Panc1 (cell line): ENCODE measurements around the gene MOBP.

Experiments
- POLR2AphosphoS5 ChIP-seq: IDR thresholded peaks from 2 replicates; pipeline ENCODE4 v1.6.1; 2012; ENCODE audit warnings: mild to moderate bottlenecking, low read depth, low read length, moderate library complexity
- SIN3A ChIP-seq: IDR thresholded peaks from 2 replicates; pipeline ENCODE4 v1.6.1; 2012; ENCODE audit warnings: low read depth, mild to moderate bottlenecking, low read length, moderate library complexity, borderline replicate concordance; ENCODE audit not compliant: insufficient read depth
- TF ChIP-seq, protein P1 (sequence below): fragments of 450-650 bp; IDR thresholded peaks from 2 replicates; pipeline ENCODE4 v1.5.1; 2017; ENCODE audit warnings: mild to moderate bottlenecking
- TF ChIP-seq, protein P2 (sequence below), 2 experiments: IDR thresholded peaks; 2 replicates each; pipeline ENCODE4 v1.6.1; 2011 to 2012; ENCODE audit warnings: low read depth in 2 of 2, control low read depth in 1 of 2, low read length in 1 of 2, mild to moderate bottlenecking in 1 of 2, moderate library complexity in 1 of 2; ENCODE audit not compliant: insufficient read depth in 1 of 2

DNA sequence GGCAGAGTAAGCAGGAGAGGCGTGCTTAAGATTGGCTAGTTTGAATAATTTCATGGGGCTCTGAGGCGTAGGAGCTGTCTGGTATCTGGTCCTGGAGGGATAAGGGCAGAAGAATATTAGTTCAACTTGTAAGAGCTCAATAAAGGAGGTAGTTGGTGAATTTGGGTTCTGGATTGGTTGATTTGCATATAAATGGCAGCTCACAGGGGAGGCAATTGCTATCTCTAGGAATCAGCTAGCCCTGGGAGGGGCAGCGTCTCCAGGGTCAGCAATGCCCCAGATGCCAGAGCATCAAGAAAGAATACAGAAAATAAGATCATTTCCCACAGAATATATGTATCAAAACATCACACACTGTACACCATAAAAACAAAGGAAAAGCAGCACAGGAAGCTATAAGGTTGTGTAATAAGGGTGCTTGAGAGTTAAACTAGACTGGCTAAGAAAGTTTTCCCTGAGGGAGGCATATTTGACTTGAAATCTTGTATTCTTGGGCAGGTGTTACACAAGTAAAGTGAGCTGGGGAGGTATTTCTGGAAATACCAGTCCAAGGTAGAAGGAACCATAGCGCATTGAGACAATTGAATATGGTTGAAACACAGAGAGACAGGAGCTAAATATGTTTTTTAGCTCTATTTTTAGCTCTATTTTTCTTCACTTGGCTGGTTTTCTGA, 6.1 kb downstream of the MOBP start:
- TF ChIP-seq, protein P1, sequence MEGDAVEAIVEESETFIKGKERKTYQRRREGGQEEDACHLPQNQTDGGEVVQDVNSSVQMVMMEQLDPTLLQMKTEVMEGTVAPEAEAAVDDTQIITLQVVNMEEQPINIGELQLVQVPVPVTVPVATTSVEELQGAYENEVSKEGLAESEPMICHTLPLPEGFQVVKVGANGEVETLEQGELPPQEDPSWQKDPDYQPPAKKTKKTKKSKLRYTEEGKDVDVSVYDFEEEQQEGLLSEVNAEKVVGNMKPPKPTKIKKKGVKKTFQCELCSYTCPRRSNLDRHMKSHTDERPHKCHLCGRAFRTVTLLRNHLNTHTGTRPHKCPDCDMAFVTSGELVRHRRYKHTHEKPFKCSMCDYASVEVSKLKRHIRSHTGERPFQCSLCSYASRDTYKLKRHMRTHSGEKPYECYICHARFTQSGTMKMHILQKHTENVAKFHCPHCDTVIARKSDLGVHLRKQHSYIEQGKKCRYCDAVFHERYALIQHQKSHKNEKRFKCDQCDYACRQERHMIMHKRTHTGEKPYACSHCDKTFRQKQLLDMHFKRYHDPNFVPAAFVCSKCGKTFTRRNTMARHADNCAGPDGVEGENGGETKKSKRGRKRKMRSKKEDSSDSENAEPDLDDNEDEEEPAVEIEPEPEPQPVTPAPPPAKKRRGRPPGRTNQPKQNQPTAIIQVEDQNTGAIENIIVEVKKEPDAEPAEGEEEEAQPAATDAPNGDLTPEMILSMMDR, result no peak
- no peak for TF ChIP-seq POLR2AphosphoS5
- TF ChIP-seq, protein P2, sequence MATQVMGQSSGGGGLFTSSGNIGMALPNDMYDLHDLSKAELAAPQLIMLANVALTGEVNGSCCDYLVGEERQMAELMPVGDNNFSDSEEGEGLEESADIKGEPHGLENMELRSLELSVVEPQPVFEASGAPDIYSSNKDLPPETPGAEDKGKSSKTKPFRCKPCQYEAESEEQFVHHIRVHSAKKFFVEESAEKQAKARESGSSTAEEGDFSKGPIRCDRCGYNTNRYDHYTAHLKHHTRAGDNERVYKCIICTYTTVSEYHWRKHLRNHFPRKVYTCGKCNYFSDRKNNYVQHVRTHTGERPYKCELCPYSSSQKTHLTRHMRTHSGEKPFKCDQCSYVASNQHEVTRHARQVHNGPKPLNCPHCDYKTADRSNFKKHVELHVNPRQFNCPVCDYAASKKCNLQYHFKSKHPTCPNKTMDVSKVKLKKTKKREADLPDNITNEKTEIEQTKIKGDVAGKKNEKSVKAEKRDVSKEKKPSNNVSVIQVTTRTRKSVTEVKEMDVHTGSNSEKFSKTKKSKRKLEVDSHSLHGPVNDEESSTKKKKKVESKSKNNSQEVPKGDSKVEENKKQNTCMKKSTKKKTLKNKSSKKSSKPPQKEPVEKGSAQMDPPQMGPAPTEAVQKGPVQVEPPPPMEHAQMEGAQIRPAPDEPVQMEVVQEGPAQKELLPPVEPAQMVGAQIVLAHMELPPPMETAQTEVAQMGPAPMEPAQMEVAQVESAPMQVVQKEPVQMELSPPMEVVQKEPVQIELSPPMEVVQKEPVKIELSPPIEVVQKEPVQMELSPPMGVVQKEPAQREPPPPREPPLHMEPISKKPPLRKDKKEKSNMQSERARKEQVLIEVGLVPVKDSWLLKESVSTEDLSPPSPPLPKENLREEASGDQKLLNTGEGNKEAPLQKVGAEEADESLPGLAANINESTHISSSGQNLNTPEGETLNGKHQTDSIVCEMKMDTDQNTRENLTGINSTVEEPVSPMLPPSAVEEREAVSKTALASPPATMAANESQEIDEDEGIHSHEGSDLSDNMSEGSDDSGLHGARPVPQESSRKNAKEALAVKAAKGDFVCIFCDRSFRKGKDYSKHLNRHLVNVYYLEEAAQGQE (IDR thresholded peaks at IDR 0.05; ENCODE audit: insufficient read depth in 1 of 2, low read depth in 2 of 2, low read length in 1 of 2), result no peak
- TF ChIP-seq SIN3A, result no peak
